ENCODE measurements around the gene SRD5A1.

DNA sequence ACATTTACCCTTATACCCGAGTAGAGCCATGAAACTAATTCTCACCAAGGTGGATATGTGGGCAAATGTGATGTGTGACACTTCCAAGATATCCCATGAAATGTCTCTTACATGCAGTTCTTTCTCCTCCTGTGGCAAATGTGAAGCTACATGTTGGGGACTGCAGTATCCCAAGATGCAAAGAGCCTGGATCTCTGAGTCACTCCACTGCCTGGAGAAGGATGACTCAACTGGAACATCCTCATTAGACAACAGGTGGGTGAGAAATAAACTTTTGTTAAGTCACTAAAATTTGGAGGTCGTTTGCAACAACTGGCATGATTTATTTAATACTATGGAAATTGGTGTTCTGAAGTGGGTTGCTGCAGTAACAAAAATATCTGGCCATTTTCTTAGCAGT is 43.5 kb downstream of the SRD5A1 start:
- TF ChIP-seq, protein P1, sequence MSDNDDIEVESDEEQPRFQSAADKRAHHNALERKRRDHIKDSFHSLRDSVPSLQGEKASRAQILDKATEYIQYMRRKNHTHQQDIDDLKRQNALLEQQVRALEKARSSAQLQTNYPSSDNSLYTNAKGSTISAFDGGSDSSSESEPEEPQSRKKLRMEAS (IDR thresholded peaks at IDR 0.05) = no peak
- TF ChIP-seq, protein P2, sequence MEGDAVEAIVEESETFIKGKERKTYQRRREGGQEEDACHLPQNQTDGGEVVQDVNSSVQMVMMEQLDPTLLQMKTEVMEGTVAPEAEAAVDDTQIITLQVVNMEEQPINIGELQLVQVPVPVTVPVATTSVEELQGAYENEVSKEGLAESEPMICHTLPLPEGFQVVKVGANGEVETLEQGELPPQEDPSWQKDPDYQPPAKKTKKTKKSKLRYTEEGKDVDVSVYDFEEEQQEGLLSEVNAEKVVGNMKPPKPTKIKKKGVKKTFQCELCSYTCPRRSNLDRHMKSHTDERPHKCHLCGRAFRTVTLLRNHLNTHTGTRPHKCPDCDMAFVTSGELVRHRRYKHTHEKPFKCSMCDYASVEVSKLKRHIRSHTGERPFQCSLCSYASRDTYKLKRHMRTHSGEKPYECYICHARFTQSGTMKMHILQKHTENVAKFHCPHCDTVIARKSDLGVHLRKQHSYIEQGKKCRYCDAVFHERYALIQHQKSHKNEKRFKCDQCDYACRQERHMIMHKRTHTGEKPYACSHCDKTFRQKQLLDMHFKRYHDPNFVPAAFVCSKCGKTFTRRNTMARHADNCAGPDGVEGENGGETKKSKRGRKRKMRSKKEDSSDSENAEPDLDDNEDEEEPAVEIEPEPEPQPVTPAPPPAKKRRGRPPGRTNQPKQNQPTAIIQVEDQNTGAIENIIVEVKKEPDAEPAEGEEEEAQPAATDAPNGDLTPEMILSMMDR (IDR thresholded peaks at IDR 0.05 in 2 of 3, conservative IDR thresholded peaks at IDR 0.05 in 1 of 3; ENCODE audit: borderline replicate concordance in 1 of 3, insufficient read depth in 1 of 3, low read depth in 2 of 3, low read length in 2 of 3) = no peak
- TF ChIP-seq EZH2phosphoT487 (IDR thresholded peaks at IDR 0.05; ENCODE audit: borderline replicate concordance) = no peak
- no peak for TF ChIP-seq POLR2AphosphoS5 (IDR thresholded peaks at IDR 0.05; ENCODE audit: low read depth, low read length)
- TF ChIP-seq EGR1 (IDR thresholded peaks at IDR 0.05; ENCODE audit: low read depth) = no peak
- no peak for TF ChIP-seq EZH2 (IDR thresholded peaks at IDR 0.05)
- TF ChIP-seq, protein P3, sequence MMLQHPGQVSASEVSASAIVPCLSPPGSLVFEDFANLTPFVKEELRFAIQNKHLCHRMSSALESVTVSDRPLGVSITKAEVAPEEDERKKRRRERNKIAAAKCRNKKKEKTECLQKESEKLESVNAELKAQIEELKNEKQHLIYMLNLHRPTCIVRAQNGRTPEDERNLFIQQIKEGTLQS (IDR thresholded peaks at IDR 0.05) = no peak
- no peak for TF ChIP-seq RAD21 (IDR thresholded peaks at IDR 0.05; ENCODE audit: low read depth)
- TF ChIP-seq POLR2A (IDR thresholded peaks at IDR 0.05; ENCODE audit: borderline replicate concordance, extremely low read depth, insufficient read depth, insufficient read length) = no peak
- no peak for TF ChIP-seq YY1 (IDR thresholded peaks at IDR 0.05; ENCODE audit: extremely low read depth, insufficient replicate concordance, low read depth, low read length)
- no peak for TF ChIP-seq ZFX (IDR thresholded peaks at IDR 0.05)
- no peak for TF ChIP-seq CBX3 (IDR thresholded peaks at IDR 0.05; ENCODE audit: low read depth)
- TF ChIP-seq SRF (IDR thresholded peaks at IDR 0.05; ENCODE audit: low read depth) = no peak

Data from HCT116 (cell line).